NCI-H510A treated with DMSO at 0.1 percent for 48 hours (cell line): ENCODE measurements around the gene ATP6V1B1.

Source experiments
- DNase-seq: peaks from one replicate; lab custom pipeline; 2025; lab: John Stamatoyannopoulos, UW

ATP6V1B1 gene

DNA sequence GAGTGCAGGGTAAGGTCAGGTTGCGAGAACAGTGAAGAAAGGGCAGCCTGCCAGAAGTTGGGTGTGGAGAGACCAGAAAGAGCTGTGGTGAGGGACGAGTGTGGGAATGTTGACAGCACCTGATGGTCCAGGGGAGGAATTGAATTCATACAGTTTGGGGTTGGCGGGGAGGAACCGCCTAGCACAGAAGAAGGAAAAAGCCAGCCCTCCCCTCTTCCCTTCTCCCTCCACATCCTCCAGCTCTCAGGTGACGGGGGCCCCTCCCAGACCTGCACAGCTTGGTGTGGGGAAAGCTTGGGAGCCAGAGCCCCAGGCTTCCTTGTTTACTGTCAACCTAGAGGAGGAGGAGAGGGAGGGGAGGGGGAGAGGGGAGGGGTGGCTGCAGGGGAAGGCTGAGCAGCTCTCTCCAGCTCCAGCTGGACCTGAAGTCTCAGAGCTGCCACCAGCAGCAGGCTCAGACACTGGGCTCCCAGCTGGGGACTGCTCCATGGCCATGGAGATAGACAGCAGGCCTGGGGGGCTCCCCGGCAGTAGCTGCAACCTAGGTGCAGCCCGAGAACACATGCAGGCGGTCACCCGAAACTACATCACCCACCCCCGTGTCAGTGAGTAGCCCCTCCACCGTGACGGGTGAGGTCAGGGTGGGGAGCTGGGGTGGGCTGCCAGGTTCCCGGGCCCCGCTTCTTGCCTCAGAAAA is at the start of gene ATP6V1B1:
ATP6V1B1 (plus strand) TSS at position 433 of the 697 bp plus-strand sequence; CDS start at position 488, 55 bp downstream.
- DNase-seq = peak; percentile 55

DNA sequence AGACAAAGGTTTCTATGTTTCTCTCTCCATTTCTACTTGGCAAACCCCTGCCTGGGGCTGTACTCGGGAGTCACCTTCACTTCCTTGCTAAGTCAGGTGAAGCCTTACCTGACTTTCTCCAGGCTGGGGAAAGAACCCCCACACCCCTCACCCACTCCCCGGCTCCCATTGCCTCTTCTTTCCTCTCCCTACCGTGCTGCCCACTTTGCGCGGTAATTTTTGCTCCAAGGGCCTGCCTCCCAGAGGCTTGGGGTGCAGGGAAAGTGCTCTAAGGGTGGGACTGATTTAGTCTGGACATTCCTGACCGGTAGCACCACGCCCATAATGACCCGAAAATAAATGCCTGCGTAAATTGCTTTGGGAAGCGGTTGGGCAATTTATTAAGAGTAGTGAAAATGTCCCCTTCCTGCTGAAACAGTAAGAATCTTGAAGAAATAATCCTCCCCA is 49.1 kb upstream of the ATP6V1B1 start:
- DNase-seq = no peak

DNA sequence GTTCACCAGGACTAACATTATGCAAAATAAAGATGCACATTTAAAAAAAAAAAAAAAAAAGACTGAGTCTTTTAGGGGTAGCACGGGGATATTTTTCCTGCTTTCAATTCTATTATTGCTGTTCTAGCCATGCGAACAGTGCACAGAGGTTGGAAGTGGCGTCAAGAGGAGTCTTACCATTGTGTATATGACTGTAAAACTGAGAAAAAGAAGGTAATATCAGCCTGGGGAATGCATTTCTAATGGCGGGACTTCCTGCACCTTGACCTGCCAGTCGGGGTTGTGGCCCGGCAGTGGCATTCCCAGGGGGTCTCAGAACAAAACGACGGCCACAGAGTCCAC is 48.5 kb upstream of the ATP6V1B1 start:
- peak; percentile 35 for DNase-seq

DNA sequence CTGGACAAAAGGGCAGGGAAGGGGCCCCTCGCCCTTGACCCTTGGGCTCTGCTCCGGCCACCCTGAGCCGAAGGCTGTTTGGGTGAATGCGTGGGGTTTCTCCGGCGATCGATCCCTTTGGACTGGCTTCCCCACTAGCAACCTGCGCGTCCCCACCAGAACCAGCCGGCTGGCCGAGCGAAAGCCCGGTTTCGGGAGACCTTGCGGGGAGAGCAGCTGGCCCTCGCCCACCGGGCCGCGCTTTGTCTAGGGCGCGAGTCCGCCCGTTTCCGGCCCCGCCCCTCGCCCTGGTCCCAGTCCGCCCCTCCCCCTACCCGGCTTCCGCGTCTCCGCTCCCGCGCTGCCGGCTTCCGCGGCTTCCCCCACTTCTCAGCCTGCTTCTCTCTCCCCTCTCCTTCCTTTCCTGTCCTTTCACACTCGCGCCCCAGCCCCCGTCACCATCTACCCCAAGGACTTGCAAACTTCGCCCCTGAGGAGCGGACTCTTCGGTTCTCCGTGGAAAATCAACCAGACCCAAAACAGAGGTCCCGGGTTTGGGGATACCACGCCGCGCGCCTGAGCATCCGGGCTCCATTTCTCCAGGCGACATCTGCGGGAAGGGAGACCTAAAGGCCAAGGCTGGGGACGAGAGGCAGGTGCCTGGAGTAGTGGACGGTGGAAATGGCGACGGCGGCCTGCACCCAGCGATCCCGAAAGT is 48.0 kb upstream of the ATP6V1B1 start:
- DNase-seq = peak; percentile 83

- DNase-seq = peak; percentile 53
Observed at GRCh38 chr2:70888366-70888922, 47.3 kb upstream of the ATP6V1B1 start.

DNA sequence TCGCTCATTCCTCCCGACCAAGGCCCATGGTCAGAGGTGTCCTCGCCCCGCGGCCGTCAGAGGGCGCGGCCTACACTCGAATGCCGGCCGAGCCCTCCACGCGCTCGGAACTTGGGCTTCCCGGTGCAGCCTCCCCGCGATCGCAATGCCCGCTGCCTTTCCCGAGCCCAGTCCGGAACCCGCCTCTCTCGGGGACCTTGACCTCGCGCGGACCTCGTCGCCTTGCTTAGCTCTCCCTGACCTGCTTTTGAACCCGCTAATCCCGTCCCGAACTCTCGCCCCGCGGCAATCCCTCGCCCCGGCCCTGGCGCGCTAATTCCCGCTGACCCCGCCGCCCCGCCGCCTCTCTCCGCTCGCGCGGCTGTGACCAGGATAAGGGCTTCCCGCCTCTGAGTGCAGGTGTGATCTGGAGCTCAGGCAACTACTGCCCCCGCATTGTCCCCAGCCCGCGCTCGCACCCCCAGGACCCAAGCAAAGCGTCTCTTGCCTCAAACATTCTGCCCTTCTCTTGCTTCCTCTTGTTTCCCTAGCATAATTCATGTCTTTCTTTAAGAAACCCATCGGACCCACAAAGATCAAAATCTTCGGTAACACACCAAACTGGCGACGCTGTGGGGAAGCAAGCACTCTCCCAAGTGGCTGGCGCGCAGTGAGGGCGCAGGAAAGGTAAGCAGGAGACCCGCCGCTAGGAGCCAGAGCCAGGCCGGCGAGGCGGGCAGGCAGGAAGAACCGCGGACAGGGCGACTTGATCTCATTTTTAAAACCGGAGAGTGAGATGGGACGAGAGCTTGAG is 46.6 kb upstream of the ATP6V1B1 start:
- peak; percentile 82 for DNase-seq

GRCh38 chr2:70889716-70890037 is 46.0 kb upstream of the ATP6V1B1 start:
- DNase-seq = no peak

GRCh38 chr2:70890469-70891065 is 45.1 kb upstream of the ATP6V1B1 start:
- DNase-seq = no peak

GRCh38 chr2:70891572-70892357 is 43.9 kb upstream of the ATP6V1B1 start:
- DNase-seq = no peak

DNA sequence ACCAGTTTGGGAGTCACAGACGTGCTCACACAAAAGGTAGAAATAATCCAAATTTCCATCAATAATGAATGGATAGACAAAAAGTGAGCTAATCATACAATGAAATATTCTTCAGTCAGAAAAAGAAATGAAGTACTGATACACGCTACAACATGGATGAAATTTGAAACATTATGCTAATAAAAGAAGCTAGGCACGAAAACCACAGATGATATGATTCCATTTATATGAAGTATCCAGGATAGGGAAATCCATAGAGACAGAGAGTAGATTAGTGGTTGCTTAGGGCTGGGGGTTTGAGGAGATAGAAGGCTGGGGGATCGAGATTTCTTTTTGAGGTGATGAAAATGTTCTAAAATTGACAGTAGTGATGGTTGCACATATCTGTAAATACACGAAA is 43.0 kb upstream of the ATP6V1B1 start:
- no peak for DNase-seq

- DNase-seq = no peak
Observed at GRCh38 chr2:70893186-70893585, 42.5 kb upstream of the ATP6V1B1 start.

DNA sequence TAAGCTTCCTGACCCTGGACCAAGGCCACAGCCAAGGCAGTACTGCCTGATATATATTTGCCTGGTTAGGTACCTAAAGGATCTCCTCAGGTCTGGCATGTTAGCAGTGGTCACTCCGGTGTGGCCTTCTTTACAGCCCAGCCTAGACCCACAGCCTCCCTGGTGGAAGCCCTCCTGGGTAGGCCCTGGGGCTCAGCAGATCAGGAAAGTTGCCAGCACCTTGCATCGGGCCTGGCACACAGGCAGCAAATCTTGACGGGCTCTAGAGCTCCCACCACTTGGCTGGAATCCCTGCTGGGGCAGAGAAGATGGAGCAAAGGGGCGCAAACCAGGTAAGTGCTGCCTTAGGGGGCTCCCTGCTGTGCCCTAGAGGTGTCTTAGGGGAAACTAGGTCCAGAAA is 40.9 kb upstream of the ATP6V1B1 start:
- DNase-seq = no peak

DNA sequence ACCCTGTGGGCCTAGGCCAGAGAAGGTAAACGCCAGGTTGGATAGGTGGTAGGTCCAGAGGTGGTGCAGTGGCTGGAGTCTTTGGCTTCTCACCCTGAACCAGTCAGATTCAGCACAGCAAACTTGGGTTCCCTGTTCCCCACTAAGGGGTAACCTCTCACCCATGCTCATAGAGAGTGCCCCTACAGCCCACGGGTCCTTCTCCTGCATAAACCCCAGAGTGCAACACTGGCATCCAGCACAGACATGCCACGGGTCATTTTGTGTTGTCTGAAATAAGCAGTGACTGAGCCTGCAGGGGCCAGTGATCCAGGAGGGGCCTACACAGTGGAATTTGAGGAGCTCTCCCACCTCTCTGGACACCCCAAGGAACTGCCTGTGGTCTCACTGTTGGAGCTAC is 40.5 kb upstream of the ATP6V1B1 start:
- no peak for DNase-seq

DNA sequence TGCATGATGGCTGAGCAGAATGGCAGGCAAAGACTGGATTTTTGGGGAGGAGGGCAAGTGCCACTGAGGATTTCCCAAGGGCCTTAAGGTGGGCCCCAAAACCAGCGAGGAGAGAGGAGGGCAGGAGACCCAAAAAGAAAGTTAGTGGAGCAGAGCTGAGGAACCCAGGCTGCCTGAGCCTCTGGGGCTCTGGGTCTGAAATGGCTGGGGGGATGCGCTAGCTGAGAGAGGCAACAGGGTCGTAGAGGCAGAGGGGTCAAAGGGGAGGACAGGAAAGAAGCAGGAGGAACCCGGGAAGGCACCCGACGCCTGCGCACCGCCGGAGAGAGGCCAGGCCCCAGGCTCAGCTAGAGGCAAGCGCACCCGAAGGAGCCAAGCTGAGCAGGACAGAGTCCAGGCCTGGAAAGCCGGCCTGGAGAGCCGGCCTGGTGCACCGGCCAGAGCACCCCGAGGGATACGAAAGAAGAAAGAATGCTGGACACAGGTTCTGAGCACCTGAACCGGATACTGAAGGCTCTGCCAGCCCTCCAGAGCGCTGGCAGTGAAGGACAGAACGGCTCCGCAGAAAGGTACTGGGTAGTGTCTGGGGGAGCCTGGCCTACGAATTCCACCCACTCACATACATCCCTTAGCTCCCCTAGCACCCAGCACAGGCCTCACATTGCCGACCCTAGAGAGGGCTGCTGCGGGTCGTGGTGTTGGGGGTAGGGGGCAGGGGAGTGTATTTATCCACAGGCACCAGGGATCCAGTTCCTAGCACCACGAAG is 39.5 kb upstream of the ATP6V1B1 start:
- no peak for DNase-seq

DNA sequence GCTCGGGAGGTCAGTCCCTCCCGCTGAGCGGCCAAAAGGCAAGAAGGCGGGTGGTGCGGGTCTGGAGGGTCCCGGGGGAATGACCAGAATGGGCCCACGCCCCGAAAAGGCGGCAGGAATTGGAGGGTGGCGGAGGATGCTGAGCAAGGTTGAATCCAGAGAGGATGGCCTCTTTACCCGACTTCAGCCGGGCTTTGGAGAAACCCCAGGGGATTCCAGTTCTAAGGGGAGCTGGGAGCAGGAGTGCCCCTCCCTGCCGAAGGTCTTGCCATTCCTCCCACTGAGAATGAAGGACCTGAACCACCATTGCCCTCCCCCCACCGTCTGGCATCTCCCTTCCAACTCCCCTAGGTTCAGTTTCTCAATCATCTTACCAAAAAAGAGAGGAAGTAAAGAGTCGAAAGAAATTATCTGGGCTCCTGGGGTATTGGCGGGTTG is 38.9 kb upstream of the ATP6V1B1 start:
- no peak for DNase-seq

- DNase-seq = no peak
Observed at GRCh38 chr2:70897203-70897976, 38.3 kb upstream of the ATP6V1B1 start.

DNA sequence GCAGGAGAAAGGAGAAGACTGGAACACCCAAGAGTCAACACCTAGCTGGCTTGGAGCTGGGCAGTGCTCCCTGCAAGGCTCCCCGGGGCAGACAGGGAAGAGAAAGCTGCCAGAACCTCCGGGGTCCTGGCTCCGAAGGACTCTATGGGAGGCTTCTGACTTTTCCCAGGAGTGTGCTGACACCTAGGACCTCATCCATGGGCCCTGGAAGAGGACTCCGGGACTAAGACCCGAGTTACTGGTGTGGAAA is 37.8 kb upstream of the ATP6V1B1 start:
- DNase-seq = no peak

DNA sequence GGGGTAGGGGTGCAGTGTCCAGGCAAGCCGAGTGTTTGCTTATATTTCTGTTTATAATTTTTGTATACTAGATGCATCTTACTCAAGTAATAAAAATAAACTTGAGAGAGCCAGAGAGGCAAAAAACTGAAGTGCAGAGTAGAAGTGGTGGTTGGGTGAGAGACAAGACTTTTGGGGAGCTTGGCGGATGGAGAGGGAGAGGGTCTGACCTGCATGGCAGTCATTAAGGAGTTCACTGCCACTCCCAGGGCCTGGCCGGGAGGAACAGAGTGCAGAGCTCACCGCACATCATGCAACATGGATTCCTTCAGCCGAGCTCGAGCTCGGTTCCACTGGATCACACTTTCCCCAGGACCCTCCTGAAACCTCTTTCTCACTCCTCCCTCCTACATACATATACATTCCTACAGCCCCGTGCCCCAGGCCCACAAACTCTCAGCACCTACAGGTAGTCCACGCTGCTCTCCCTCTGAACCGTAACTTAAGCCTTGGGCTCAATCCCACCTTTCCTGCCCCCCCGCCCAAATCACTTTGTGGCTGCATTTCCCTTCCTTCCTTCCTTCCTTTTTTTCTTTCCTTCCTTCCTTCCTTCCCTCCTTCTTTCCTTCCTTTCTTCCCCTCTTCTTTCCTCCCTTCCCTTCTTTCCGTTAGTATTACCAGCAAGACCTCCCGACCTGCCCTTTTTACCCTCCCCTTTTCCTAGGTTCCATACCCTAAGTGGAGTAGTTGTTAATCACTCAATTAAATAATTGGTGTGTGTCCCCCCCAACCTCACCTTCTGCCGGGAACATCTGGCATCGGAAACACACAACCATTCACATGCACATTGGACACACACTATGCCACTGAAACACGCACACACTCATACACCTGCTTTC is 37.1 kb upstream of the ATP6V1B1 start:
- DNase-seq = no peak
